DND-41 (cell line): ENCODE data around the gene RAD51B.

ENCODE experiments used
- ATAC-seq: fragments of 200-7000 bp; cut with Tn5 transposase; 3 replicates; pipeline ENCODE4 v1.9.1; 2021; ENCODE audit warnings: low read depth; ENCODE audit not compliant: insufficient read depth
- DNase-seq: peaks from one replicate; pipeline ENCODE4 v3.0.0-alpha.2; 2020
- H2AFZ ChIP-seq: 2 replicates; pipeline ENCODE4 v1.6.0; 2012; ENCODE audit warnings: low read depth, low read length
- H3K27ac ChIP-seq: 2 replicates; pipeline ENCODE4 v1.5.1; 2012; ENCODE audit warnings: low read length, inconsistent platforms
- H3K27me3 ChIP-seq: fragments of 200-600 bp; sonication (generic); 2 replicates; pipeline ENCODE4 v1.6.0; 2012; ENCODE audit warnings: low read length, mild to moderate bottlenecking, inconsistent platforms; ENCODE audit not compliant: insufficient read depth, poor library complexity
- H3K36me3 ChIP-seq: 2 replicates; pipeline ENCODE4 v1.5.1; 2012; ENCODE audit warnings: low read length, inconsistent platforms; ENCODE audit not compliant: insufficient read depth
- H3K4me1 ChIP-seq: 2 replicates; pipeline ENCODE4 v1.5.1; 2012; ENCODE audit warnings: mild to moderate bottlenecking, low read length; ENCODE audit not compliant: insufficient read depth
- H3K4me2 ChIP-seq: 2 replicates; pipeline ENCODE4 v1.6.0; 2012; ENCODE audit warnings: mild to moderate bottlenecking, moderate library complexity, low read length, inconsistent platforms; ENCODE audit not compliant: insufficient read depth
- H3K4me3 ChIP-seq, 2 experiments: fragments of 200-600 bp in 1 of 2; shearing (Covaris generic) in 1 of 2; 2 replicates each; pipeline ENCODE4 v1.5.1; 2012 to 2016; ENCODE audit warnings: inconsistent platforms in 2 of 2, low read length in 2 of 2, mild to moderate bottlenecking in 2 of 2, low read depth in 1 of 2, moderate library complexity in 1 of 2
- H3K79me2 ChIP-seq: 2 replicates; pipeline ENCODE4 v1.6.0; 2012; ENCODE audit warnings: low read length, inconsistent platforms; ENCODE audit not compliant: insufficient read depth
- H3K9ac ChIP-seq: 2 replicates; pipeline ENCODE4 v1.6.0; 2012; ENCODE audit warnings: low read depth, mild to moderate bottlenecking, inconsistent platforms, low read length, moderate library complexity
- H3K9me3 ChIP-seq: 2 replicates; pipeline ENCODE4 v1.5.1; 2012; ENCODE audit warnings: low read length, moderate library complexity, mild to moderate bottlenecking, inconsistent platforms; ENCODE audit not compliant: insufficient read depth, severe bottlenecking
- H4K20me1 ChIP-seq: 2 replicates; pipeline ENCODE4 v1.6.0; 2012; ENCODE audit warnings: low read length; ENCODE audit not compliant: insufficient read depth
- CTCF ChIP-seq: IDR thresholded peaks from 2 replicates; pipeline ENCODE4 v1.5.1; 2012; ENCODE audit warnings: borderline replicate concordance, low read length, moderate library complexity, mild to moderate bottlenecking; ENCODE audit not compliant: poor library complexity, severe bottlenecking; ENCODE audit errors: extremely low read depth
- EZH2 ChIP-seq: IDR thresholded peaks from 3 replicates; pipeline ENCODE4 v1.6.1; 2012; ENCODE audit warnings: borderline replicate concordance, low read depth, mild to moderate bottlenecking, moderate library complexity, low read length, inconsistent platforms; ENCODE audit not compliant: severe bottlenecking

The RAD51B gene

DNA sequence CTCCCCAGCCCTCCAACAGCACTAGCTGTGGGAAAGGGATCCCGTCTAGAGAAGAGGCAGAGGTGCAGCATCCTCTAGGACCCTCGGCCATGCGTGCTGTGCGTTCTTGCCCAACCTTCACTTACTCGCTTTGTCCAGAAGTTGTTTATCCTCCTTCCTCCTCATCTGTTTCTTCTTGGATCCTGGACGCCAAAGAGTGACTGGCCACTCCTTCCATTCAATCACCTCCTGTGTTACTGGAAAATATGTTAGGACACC, 832.8 kb downstream of the RAD51B start:
- H2AFZ ChIP-seq, result no peak overlapping the region
- H3K27ac ChIP-seq, result no peak overlapping the region
- no peaks in the 10 kb centered on the region for H3K36me3 ChIP-seq
- no peaks in the 10 kb centered on the region for H3K79me2 ChIP-seq
- no peak for DNase-seq
- H3K4me1 ChIP-seq, result peaks cover 9% of the 10 kb centered on the region
- H3K4me2 ChIP-seq, result no peak overlapping the region
- H3K4me3 ChIP-seq, result no peak overlapping the region
- H3K9me3 ChIP-seq, result no peaks in the 10 kb centered on the region
- ATAC-seq, result no peak
- H3K9ac ChIP-seq, result no peak overlapping the region
- TF ChIP-seq CTCF (no peak), EZH2 (no peak)
- H3K27me3 ChIP-seq, result no peaks in the 10 kb centered on the region
- H4K20me1 ChIP-seq, result no peaks in the 10 kb centered on the region

GRCh38 chr14:68653108-68653507, 833.5 kb downstream of the RAD51B start:
- peaks cover 9% of the 10 kb centered on the region for H3K4me1 ChIP-seq
- H3K9me3 ChIP-seq, result no peaks in the 10 kb centered on the region
- no peak overlapping the region for H3K4me3 ChIP-seq
- H3K36me3 ChIP-seq, result no peaks in the 10 kb centered on the region
- DNase-seq (no peak), ATAC-seq (no peak)
- no peak overlapping the region for H3K9ac ChIP-seq
- TF ChIP-seq CTCF, result no peak
- no peak for TF ChIP-seq EZH2
- H2AFZ ChIP-seq, result no peak overlapping the region
- no peaks in the 10 kb centered on the region for H3K27me3 ChIP-seq
- H3K79me2 ChIP-seq, result no peaks in the 10 kb centered on the region
- no peak overlapping the region for H3K4me2 ChIP-seq
- H4K20me1 ChIP-seq, result no peaks in the 10 kb centered on the region
- H3K27ac ChIP-seq, result no peak overlapping the region

- Histone ChIP-seq H3K27me3 (no peaks in the 10 kb centered on the region), H3K27ac (no peak overlapping the region), H3K9ac (no peak overlapping the region), H4K20me1 (no peaks in the 10 kb centered on the region), H2AFZ (no peak overlapping the region), H3K4me3 (no peak overlapping the region), H3K9me3 (no peaks in the 10 kb centered on the region), H3K4me2 (no peak overlapping the region), H3K36me3 (no peaks in the 10 kb centered on the region), H3K79me2 (no peaks in the 10 kb centered on the region), H3K4me1 (peaks cover 9% of the 10 kb centered on the region)
- ATAC-seq, result no peak
- no peak for DNase-seq
- TF ChIP-seq CTCF (no peak), EZH2 (no peak)
Observed at GRCh38 chr14:68653804-68654203, 834.2 kb downstream of the RAD51B start.

GRCh38 chr14:68654471-68654941, 834.9 kb downstream of the RAD51B start:
- Histone ChIP-seq H3K79me2 (no peaks in the 10 kb centered on the region), H3K27me3 (no peaks in the 10 kb centered on the region), H4K20me1 (no peaks in the 10 kb centered on the region), H3K9me3 (no peaks in the 10 kb centered on the region), H3K36me3 (no peaks in the 10 kb centered on the region), H3K4me1 (peaks cover 9% of the 10 kb centered on the region), H2AFZ (no peak overlapping the region), H3K27ac (peak overlapping the region; percentile 6; the same call in 1 of the 2 replicates), H3K4me2 (no peak overlapping the region), H3K4me3 (no peak overlapping the region), H3K9ac (no peak overlapping the region)
- TF ChIP-seq CTCF (no peak), EZH2 (no peak)
- DNase-seq, result peak; percentile 30
- ATAC-seq, result peak; percentile 61; the same call in 1 of the 3 replicates
